Measurements from ENCODE around the gene FAF2.
"Not testable (repeated sequence)": the region's sequence is repeated elsewhere in the genome, so short reads cannot be mapped to it uniquely, and the experiment has no call there.

The FAF2 gene

GRCh38 chr5:176407456-176408251 lies 40.5 kb upstream of the FAF2 start:
- TF ChIP-seq CTCF (conservative IDR thresholded peaks at IDR 0.05; ENCODE audit: low read depth, low read length): no peak
- H3K4me3 ChIP-seq (ENCODE audit: low read length): no peak overlapping the region
- DNase-seq (ENCODE audit: low read depth): no peak

DNA sequence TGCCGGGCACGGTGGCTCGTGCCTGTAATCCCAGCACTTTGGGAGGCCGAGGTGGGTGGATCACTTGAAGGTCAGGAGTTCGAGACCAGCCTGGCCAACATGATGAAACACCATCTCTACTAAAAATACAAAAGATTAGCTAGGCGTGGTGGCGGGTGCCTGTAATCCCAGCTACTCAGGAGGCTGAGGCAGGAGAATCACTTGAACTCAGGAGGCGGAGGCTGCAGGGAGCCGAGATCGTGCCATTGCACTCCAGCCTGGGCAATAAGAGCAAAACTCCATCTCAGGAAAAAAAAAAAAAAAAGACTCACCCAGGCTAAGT lies 40.0 kb upstream of the FAF2 start:
- H3K4me3 ChIP-seq (ENCODE audit: low read length); DNase-seq (ENCODE audit: low read depth): not testable (repeated sequence)

GRCh38 chr5:176408590-176408989 lies 39.6 kb upstream of the FAF2 start:
- no peak overlapping the region for H3K4me3 ChIP-seq (ENCODE audit: low read length)
- TF ChIP-seq CTCF (conservative IDR thresholded peaks at IDR 0.05; ENCODE audit: low read depth, low read length): no peak
- no peak for DNase-seq (ENCODE audit: low read depth)

DNA sequence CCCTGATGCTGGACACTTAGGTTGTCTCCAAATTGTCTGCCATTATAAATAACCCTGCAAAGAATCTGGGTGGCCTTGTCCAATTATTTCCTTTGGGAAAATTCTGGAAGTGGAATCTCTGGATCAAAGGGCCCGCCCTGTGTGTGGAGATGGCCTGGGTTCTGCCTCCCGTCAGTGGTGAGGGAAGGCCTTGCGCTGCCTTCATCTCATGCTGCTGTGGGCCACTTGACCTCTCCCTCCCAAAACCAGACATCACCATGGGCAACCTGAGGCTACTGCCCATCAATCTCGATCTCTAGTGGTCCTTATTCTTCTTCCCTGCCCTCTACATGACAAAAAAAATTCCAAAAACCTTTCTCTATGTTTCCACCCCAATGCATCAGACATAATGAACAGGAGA lies 38.4 kb upstream of the FAF2 start:
- DNase-seq (ENCODE audit: low read depth): no peak

DNA sequence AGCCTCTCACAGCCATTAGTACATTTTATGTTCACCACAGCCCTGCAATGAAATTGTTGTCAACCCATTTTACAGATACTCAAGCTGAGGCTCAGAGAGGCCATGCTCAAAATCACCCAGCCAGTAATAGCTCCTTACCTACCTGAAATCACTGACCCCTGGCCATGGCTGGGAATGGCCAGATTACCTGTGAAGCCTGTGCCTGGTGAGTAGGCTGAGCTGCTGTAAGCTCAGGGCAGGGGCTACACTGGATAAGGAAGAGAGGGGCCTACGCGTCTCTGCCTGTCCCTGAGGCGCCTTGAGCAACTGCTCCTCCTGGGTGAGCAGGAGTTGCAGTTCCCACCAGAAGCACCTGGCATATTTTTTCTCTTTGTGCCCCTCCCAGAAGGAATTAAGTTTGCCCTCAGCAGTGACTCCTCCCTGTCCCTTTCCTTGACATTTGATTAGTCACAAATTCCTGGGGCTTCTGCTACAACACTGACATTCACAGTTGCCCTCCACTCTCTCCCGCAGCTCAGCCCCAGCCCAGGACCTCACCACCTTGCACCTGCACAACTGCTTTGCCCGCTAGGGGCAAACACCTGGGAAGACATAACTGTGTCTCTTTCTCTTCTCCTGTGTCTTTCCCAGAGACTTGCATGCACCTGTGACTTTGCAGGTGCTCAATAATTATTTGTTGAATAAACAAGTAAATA lies 37.6 kb upstream of the FAF2 start:
- TF ChIP-seq CTCF (conservative IDR thresholded peaks at IDR 0.05; ENCODE audit: low read depth, low read length): no peak
- no peak overlapping the region for H3K4me3 ChIP-seq (ENCODE audit: low read length)
- no peak for DNase-seq (ENCODE audit: low read depth)

More for the DNA sequence above, 38.4 kb upstream of the FAF2 start:
- H3K4me3 ChIP-seq (ENCODE audit: low read length): no peak overlapping the region
- TF ChIP-seq CTCF (conservative IDR thresholded peaks at IDR 0.05; ENCODE audit: low read depth, low read length): no peak

- DNase-seq (ENCODE audit: low read depth): no peak
- no peak overlapping the region for H3K4me3 ChIP-seq (ENCODE audit: low read length)
- TF ChIP-seq CTCF (conservative IDR thresholded peaks at IDR 0.05; ENCODE audit: low read depth, low read length): no peak
Measured at GRCh38 chr5:176412517-176413254, 35.5 kb upstream of the FAF2 start.

GRCh38 chr5:176413255-176413565 lies 35.0 kb upstream of the FAF2 start:
- no peak for TF ChIP-seq CTCF (conservative IDR thresholded peaks at IDR 0.05; ENCODE audit: low read depth, low read length)
- no peak overlapping the region for H3K4me3 ChIP-seq (ENCODE audit: low read length)
- no peak for DNase-seq (ENCODE audit: low read depth)
